Activated CD4-positive, alpha-beta T cell treated with anti-CD3 and anti-CD28 coated beads, Interleukin-2, amount 50 U/mL, for 48 hours (primary cell): ENCODE data around the gene CARS2.
"Not testable (repeated sequence)": the region's sequence is repeated elsewhere in the genome, so short reads cannot be mapped to it uniquely, and the experiment has no call there.

Experiments used
- DNase-seq, 2 experiments: peaks; one replicate each; pipeline ENCODE4 v3.0.0-alpha.2; 2020

The CARS2 gene, protein sequence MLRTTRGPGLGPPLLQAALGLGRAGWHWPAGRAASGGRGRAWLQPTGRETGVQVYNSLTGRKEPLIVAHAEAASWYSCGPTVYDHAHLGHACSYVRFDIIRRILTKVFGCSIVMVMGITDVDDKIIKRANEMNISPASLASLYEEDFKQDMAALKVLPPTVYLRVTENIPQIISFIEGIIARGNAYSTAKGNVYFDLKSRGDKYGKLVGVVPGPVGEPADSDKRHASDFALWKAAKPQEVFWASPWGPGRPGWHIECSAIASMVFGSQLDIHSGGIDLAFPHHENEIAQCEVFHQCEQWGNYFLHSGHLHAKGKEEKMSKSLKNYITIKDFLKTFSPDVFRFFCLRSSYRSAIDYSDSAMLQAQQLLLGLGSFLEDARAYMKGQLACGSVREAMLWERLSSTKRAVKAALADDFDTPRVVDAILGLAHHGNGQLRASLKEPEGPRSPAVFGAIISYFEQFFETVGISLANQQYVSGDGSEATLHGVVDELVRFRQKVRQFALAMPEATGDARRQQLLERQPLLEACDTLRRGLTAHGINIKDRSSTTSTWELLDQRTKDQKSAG

DNA sequence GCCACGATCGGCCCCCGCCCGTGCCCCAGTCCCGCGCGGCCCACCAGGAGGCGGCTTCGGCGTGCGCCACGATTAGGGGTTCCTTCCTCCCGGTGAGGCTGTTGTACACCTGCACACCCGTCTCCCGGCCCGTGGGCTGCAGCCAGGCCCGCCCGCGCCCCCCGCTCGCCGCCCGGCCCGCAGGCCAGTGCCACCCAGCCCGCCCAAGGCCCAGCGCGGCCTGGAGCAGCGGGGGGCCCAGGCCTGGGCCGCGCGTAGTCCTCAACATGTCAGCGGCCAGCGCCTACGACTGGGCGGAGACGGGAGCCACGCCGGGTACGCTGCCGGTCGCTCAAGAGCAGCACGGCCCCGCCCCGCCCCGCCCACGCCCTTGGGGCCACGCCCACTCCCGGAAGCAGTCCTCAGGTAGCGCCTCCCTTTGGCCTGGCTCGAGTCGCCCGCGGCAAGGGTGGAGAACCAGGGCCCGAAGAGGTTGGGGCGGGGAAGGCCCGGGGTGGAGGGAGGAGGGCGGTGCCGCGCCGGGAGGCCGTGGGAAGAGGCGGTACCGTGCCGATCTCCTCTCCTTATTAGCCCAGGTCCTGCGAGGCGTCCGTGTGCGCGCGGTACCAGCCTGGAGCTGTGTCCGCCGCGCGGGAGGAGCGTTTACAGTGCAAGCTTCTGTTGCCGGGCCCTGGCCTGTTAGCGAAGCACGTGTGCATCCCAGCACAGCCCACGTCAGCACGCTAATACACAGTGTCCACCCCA, at the start of gene CARS2:
Gene CARS2 (minus strand): TSS at position 291 of the 744 bp plus-strand sequence. CDS start 23 bp downstream, at position 268.
- peak; percentile 94 for DNase-seq

DNA sequence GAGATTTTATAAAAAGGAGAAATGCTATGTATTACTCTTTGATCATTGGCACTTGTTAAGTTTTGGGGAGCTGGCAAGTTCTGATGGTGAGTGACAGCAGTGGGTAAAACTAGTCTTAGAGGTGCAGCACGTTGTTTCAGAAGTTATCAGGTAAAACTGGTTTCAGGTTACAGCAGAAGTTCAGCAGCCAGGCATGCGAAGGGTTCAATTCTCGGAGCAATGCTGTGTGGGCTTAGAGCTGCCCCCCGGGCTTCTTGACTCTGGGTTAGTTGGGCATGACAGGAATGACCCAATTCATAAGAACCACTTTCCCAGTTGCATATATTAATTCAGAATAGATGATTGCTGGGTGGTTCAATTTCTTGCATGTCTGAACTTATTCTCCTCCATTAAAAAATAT, 42.4 kb upstream of the CARS2 start:
- no peak for DNase-seq

DNA sequence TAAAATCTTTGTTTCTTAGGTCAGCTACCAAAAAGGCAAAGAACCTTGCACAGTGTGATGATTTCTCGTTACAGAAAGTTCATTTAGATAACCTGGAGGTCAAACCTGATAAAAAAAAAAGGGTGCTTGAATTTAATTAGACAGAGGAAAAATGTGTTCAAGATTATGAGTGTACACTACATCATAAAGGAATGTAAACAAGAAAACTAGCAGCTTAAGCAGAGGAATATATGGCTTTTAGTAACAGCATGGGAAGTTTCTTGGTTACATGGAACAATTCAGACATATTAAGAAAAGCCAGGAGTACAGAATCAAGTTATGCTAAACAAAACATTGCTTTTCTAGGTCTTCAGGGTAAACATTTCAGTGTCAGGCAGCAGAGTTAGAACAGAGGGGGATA, 40.5 kb upstream of the CARS2 start:
- DNase-seq: no peak

DNA sequence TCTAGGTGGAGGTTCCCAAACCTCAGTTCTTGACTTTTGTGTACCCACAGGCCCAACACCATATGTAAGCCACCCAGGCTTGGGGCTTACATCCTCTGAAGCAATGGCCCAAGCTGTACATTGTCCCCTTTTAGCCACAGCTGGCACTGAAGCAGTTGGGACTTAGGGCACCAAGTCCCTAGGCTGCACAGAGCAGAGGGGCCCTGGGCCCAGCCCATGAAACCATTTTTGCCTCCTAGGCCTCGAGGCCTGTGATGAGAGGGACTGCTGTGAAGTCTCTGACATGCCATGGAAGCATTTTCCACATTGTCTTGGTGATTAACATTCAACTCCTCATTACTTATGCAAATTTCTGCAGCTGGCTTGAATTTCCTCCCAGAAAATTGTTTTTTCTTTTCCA, 37.8 kb upstream of the CARS2 start:
- DNase-seq: no peak

DNA sequence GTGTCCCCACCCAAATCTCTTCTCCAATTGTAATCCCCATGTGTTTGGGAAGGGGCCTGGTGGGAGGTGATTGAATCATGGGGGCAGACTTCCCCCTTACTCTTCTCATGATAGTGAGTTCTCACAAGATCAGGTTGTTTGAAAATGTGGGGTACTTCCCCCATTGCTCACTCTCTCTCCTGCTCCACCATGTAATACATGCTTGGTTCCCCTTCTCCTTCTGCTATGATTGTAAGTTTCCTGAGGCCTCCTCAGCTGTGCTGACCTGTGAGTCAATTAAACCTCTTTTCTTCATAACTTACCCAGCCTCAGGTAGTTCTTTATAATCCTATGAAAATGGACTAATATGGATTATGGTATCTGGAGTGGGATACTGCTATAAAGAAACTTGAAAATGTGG, 31.6 kb upstream of the CARS2 start:
- no peak for DNase-seq

DNA sequence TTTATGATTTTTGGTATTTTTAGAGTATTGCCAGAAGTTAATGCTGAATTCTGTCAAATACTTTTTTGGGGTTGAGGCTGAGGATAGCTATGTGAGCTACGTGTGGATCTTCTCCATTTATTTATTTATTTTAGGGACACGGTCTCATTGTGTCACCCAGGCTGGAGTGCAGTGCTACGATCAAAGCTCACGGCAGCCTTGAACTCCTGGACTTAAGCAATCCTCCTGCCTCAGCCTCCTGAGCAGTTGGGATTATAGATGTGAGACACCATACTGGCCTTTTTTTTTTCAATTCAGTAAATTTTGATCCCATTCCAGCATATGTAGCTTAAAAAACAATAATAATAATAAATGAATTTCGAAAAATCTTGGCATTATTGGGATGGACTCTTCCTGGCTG, 28.6 kb upstream of the CARS2 start:
- DNase-seq: no peak

DNA sequence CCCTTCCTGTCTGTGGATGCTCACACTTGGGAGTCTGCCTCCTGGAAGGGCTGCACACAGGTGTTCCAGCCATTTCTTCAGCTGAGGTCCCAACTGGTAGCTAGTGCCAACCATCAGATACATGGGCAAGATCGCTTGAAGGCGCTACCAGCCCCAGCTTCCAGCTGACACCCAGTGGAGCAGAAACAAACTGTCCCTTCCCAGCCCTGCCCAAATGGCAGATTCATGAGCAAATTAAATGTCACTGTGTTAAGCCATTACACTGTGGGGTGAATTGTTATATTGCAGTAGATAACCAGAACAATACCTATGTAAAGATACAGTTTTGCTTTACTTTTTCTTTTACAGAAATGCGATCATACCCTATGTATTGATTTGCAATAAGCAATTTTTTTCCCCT, 25.2 kb upstream of the CARS2 start:
- DNase-seq: no peak

DNA sequence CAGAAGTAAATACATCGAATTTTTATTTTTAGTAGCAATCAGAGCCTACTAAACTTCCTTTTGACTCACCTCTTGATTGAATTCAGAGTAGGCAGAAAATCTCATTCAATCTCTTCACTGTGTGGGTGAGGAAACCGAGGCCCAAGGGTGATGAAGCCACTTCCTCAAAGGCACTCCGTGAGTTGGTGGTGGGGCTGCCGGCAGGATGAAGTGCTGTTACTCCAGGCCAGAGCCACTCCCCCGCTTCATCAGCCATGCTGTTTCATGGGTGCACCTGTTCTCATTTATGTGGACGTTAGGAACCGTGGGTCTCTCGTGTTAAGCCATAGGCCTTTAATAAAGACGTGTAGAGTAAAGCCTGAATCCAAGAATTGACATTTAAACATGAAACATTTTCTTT, 20.8 kb upstream of the CARS2 start:
- DNase-seq: peak; percentile 70 to 75

DNA sequence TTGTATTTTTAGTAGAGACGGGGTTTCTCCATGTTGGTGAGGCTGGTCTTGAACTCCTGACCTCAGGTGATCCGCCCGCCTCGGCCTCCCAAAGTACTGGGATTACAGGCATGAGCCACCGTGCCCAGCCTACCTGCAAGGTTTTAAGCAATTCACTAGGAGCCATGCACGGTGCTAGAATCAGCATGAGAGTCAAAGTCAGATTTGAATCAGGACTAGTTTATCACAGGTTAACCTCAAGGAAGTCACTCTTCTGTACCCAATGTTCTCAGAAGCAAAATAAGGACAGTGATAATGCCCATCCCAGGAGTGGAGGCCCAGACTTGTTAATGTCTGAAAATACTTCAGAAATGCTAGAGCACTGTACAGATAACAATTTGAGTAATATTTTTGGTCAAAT, 20.2 kb upstream of the CARS2 start:
- DNase-seq: not testable (repeated sequence)

DNA sequence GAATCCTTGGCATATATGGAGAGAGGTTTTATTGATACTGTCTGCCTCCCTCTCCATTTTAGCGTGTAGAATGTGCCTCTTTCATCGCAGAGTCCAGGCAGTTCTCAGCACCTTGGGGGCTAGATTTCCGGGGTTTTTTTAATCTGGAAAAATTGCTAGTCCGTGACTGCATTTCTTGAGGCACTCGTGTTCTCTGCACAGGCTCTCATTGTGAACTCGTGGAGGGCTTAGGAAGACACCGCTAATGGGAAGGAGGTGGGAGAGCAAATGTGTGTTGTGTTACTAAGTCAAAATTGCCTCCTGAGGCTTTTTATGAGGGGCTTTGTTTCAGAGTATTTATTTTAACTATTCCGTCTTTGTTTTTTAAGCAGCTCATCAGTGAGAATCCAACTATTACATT, 17.7 kb upstream of the CARS2 start:
- no peak for DNase-seq

DNA sequence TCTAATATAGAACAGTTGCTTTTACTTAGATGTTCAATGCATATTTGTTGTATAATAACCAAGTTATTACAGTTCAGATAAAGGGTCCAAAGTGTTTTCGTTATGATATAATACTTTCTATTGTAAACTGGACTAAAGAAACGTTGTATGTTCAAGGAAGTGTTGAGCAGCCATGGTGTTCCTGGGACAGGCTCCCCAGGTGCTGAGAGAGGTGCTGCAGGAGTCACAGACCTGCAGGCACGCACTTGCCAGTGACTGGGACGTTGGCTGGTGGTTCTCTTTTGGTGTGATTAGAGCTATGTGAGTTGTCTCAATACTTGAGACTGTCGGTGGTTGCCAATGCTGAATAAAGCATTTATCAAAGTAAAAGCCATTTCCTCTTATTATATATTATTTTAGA, 17.1 kb upstream of the CARS2 start:
- no peak for DNase-seq

DNA sequence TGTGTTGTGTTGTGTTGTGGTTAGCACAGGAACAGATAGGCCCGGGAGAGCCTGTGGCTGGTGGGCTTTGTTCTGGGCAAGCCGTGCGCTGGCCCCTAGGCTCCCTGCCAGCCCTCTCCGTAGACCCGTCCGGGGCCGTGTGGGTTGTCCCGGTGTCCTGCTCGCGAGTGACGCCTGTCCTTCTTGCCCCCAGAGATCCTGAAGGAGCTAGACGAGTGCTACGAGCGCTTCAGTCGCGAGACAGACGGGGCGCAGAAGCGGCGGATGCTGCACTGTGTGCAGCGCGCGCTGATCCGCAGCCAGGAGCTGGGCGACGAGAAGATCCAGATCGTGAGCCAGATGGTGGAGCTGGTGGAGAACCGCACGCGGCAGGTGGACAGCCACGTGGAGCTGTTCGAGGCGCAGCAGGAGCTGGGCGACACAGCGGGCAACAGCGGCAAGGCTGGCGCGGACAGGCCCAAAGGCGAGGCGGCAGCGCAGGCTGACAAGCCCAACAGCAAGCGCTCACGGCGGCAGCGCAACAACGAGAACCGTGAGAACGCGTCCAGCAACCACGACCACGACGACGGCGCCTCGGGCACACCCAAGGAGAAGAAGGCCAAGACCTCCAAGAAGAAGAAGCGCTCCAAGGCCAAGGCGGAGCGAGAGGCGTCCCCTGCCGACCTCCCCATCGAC, 13.3 kb upstream of the CARS2 start:
- DNase-seq: no peak

DNA sequence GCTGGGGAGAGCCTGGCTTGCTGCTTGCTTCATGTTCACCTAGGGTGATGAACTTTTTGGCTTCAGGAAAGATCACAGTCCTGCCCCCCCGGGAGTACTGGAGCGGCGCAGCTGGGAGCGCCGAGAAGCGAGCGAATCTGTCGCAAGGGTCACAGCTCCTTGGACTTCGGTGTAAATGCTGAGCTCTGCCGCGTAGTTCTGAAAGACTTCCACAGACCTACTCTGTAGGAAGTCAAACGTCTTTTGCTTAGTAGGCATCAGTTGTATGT, 10.3 kb upstream of the CARS2 start:
- DNase-seq: no peak

DNA sequence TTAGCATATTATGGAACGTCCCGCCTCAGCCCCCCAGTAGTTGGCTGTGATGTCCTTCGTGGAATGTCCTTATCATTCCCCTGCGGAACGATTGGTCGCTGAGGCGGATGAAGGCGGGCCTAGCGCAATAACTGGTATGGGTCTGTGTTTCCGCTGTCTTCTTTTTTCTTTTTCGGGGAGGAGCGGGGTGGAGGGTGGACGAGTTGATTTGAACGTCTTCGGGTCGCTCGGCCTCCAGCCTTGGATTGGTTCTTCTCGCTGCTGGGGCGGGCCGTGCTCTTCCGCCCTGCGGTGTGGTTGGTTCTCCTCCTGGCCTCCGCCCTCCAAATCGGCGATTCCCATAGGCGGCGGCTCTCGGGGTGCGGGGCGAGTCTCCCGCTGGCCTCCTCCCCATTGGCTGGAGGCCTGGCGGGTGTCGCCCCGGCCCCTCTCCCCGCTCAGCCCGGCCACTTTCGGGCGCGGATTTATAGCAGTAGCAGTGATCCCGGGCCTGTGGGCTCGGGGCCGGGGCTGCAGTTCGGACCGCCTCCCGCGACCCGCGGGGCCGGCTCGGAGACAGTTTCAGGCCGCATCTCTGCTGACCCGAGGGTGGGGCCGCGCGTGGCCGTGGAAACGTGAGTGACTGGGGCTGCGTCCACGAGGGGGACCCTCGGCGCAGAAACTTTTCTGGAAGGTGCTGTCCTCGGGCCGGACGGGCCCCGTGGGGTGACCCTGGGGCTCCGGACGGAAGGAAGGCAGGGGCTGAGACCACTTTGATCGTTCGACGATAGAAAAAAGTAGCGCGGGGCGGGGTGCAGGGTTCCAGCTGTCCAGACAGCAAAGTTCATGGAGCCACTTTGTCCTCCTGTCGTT, 9.7 kb upstream of the CARS2 start:
- peak; percentile 92 to 95 for DNase-seq

DNA sequence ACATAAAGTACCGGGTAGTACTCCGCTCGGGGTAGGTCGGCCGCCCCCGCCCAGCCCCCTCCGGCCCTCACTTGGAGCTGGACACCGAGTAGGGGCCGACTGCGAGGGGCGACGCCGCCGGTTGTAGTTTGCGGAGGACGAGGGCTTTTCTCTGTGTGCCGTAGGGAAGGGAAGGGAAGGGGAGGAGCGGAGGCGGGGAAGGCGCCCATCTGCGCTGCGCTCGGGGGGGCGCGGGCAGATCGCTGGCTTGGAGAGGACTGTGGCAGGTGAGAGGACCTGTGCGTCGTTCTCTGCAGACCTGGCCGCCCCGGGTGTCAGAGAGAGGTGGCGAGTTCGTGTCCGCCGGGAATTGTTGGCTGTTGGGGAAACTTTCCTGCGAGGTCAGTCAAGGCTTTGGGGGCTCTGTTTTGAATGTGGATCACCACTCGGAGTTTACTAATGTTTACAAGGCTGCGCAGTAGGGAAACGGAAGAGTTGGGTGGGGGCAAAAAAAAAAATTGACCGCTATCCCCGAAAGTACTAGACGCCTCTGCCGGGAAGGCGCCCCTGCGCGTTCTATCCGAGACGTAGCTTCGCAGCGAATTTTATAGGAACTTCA, 9.0 kb upstream of the CARS2 start:
- peak; percentile 47 to 57 for DNase-seq

DNA sequence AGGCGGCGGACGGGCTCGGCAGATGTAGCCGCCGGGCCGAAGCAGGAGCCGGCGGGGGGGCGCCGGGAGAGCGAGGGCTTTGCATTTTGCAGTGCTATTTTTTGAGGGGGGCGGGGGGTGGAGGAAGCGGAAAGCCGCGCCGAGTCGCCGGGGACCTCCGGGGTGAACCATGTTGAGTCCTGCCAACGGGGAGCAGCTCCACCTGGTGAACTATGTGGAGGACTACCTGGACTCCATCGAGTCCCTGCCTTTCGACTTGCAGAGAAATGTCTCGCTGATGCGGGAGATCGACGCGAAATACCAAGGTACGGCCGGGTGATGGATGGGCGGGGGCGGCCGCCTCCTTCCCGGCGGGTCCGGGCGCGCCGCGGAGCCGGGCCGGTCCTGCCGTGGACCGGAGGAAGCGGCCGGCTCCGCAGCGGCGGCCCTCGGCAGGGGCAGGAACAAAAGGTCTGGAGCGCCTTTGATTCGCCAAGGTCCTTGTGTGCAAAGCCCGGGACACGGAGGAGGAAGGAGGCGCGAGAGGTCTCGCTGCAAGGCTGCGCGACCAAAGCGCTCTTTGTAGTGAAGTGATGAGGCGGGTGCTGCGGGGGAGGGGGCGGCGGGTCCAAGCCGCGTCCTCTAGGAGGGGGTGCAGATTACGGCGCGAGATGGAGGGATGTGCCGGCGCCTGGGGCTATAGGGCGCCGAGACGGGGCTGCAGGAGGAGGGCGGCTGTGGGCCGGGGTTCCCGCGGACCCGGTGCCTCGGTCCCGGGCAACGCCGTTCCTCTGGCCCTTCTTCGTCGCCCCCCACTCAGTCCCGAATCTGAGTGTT, 8.3 kb upstream of the CARS2 start:
- DNase-seq: peak; percentile 62 to 71

DNA sequence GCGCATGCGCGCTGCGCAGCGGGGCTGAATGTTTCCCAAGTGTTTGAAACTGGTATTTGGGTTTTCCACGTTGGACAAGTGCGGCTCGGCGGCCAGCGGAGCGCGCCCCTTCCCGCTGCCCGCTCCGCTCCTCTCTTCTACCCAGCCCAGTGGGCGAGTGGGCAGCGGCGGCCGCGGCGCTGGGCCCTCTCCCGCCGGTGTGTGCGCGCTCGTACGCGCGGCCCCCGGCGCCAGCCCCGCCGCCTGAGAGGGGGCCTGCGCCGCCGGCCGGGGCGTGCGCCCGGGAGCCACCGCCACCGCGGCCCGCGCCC, 7.7 kb upstream of the CARS2 start, which contains the start of gene ING1:
Gene ING1 (plus strand): TSS at position 59 of the 311 bp plus-strand sequence. CDS start 450 bp downstream, outside the sequence.
- no peak for DNase-seq

DNA sequence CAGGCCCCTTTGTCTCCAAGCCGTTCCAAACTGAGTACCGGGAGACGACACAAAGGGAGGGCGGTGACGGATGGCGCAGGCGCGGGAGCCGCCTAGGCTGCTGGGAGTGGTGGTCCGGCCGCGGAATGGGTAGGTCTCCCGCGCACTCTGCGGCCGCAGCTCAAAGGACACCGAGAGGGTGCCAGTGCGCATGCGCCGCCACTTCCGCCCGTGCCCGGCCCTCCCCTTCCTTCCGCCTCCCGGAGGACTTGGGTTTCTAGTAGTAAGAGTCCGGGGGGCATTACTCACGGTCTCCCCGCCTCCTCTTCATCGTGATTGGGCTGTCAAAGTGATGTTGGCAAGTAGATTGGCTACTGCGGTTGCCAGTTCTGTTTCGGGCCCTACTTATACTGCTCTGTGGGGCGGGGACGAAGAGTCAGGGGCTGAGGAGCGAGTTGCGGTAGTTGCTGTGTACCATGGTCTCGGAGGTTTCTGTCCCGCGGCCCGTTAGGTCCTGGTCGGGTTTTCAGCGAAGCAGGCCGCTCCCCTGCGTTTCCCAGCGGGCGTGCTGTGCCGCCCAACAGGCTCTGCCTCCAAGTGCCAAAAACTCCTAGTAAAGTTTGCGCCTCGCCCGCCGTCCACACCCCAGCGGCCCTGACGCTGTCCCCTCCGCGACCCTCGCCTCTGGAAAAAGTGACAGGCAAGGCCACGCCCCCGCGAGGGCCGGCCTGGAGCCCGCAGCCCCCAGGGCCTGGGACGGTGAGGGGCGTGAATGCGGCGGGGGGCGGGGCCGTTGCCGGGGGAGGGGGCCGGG, 7.1 kb upstream of the CARS2 start:
- peak; percentile 98 to 99 for DNase-seq

DNA sequence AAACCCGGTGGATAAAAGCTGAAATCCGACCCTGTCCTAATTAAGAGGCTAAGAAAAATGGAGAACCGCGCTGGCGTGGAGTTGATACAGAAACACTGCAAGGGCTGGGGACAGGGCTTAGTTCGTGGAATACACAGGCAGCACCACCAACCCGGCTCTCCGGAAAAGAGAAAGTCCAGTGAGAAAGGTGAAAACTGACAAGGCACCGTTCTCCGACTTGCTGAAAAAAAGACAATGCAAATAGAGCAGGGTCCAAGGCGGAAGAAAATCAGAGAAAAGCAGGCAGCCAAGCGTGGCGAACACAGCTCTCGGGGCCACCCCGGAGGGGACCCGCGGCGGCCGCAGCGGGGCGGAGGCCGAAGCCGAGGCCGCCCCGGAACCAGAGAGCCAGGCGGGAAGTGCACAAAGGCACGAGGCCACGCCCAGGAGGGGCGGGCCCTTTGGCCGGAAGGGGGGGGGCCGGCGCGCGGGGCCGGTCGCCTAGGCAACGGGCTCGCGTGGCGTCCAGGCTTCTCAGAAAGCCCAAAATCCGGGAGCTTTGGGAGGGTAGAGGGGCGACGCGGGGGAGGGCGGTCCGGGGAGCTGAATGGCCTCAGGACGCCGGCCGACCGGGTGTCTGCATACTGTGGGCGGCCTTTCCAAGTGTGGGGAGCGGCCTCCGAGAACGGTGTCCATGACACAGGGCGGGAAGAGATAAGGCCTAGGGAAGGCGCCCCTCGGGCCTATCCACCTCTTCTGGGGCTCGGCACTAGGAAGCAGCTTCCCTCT, 6.3 kb upstream of the CARS2 start:
- peak; percentile 80 to 83 for DNase-seq
